ENCODE data around the gene DENND11.
A peak's percentile ranks its signal among the peaks of the same experiment; 100 is the strongest.

The DENND11 gene

GRCh38 chr7:141702047-141702567 is at the start of gene DENND11:
Gene DENND11, minus strand, starts transcription at chr7:141702166. Its CDS starts 13 bp downstream, at chr7:141702153.
- DNase-seq = peak; percentile 72

GRCh38 chr7:141748396-141748795 is 46.4 kb upstream of the DENND11 start:
- DNase-seq = no peak

GRCh38 chr7:141744131-141744530 is 42.2 kb upstream of the DENND11 start:
- no peak for DNase-seq

- DNase-seq = no peak
Observed at GRCh38 chr7:141742229-141742628, 40.3 kb upstream of the DENND11 start.

- no peak for DNase-seq
Observed at GRCh38 chr7:141739250-141739649, 37.3 kb upstream of the DENND11 start.

- no peak for DNase-seq
Observed at GRCh38 chr7:141738592-141739013, 36.6 kb upstream of the DENND11 start.

- peak; percentile 92 for DNase-seq
Observed at GRCh38 chr7:141737836-141738591, 36.0 kb upstream of the DENND11 start, which contains the start of gene SSBP1. Gene SSBP1, plus strand, starts transcription at chr7:141738358. Its CDS starts 809 bp downstream, at chr7:141739167.

GRCh38 chr7:141737118-141737835 is 35.3 kb upstream of the DENND11 start:
- DNase-seq = no peak

GRCh38 chr7:141731476-141732149 is 29.6 kb upstream of the DENND11 start:
- DNase-seq = no peak

GRCh38 chr7:141729020-141729419 is 27.1 kb upstream of the DENND11 start:
- no peak for DNase-seq

- no peak for DNase-seq
Observed at GRCh38 chr7:141722529-141722928, 20.6 kb upstream of the DENND11 start.

- DNase-seq = no peak
Observed at GRCh38 chr7:141717450-141717849, 15.5 kb upstream of the DENND11 start.

GRCh38 chr7:141715794-141716689 is 14.1 kb upstream of the DENND11 start:
- no peak for DNase-seq

GRCh38 chr7:141715018-141715417 is 13.1 kb upstream of the DENND11 start:
- no peak for DNase-seq

- DNase-seq = no peak
Observed at GRCh38 chr7:141714571-141714970, 12.6 kb upstream of the DENND11 start.

GRCh38 chr7:141713890-141714289 is 11.9 kb upstream of the DENND11 start:
- DNase-seq = no peak

- no peak for DNase-seq
Observed at GRCh38 chr7:141712603-141713255, 10.8 kb upstream of the DENND11 start.

- no peak for DNase-seq
Observed at GRCh38 chr7:141710301-141710700, 8.3 kb upstream of the DENND11 start.

- DNase-seq = no peak
Observed at GRCh38 chr7:141709749-141710148, 7.8 kb upstream of the DENND11 start.

GRCh38 chr7:141709318-141709717 is 7.4 kb upstream of the DENND11 start:
- no peak for DNase-seq

- no peak for DNase-seq
Observed at GRCh38 chr7:141708351-141708750, 6.4 kb upstream of the DENND11 start, which contains the start of gene WEE2. Gene WEE2, plus strand, starts transcription at chr7:141708353. Its CDS starts 406 bp downstream, at chr7:141708759.
